ENCODE data around the gene KBTBD3.
"Not testable (repeated sequence)": the region's sequence is repeated elsewhere in the genome, so short reads cannot be mapped to it uniquely, and the experiment has no call there.

KBTBD3 gene

GRCh38 chr11:106061954-106062949 lies 14.9 kb downstream of the KBTBD3 start:
- DNase-seq: no peak

GRCh38 chr11:106061249-106061784 lies 15.8 kb downstream of the KBTBD3 start:
- no peak for DNase-seq

- DNase-seq: no peak
Observed at GRCh38 chr11:106059617-106060016, 17.5 kb downstream of the KBTBD3 start.

- DNase-seq: not testable (repeated sequence)
Observed at GRCh38 chr11:106058377-106058776, 18.8 kb downstream of the KBTBD3 start.

GRCh38 chr11:106051103-106051502 lies 26.0 kb downstream of the KBTBD3 start:
- no peak for DNase-seq

- DNase-seq: no peak
Observed at GRCh38 chr11:106049727-106050476, 27.2 kb downstream of the KBTBD3 start.

- DNase-seq: no peak
Observed at GRCh38 chr11:106047631-106048030, 29.5 kb downstream of the KBTBD3 start.

- DNase-seq: no peak
Observed at GRCh38 chr11:106043540-106043939, 33.6 kb downstream of the KBTBD3 start.

- no peak for DNase-seq
Observed at GRCh38 chr11:106032861-106033260, 44.3 kb downstream of the KBTBD3 start.

- DNase-seq: no peak
Observed at GRCh38 chr11:106031936-106032335, 45.2 kb downstream of the KBTBD3 start.

GRCh38 chr11:106031202-106031810 lies 45.8 kb downstream of the KBTBD3 start:
- no peak for DNase-seq

GRCh38 chr11:106030609-106031008 lies 46.5 kb downstream of the KBTBD3 start:
- DNase-seq: no peak

GRCh38 chr11:106022795-106023275 lies 54.3 kb downstream of the KBTBD3 start:
- DNase-seq: no peak

- peak; percentile 98 for DNase-seq
Observed at GRCh38 chr11:106021967-106022794, 55.0 kb downstream of the KBTBD3 start, which contains the start of gene MSANTD4. MSANTD4 (minus strand) TSS chr11:106022240; CDS start chr11:106010917, 11,323 bp downstream.

GRCh38 chr11:106021181-106021966 lies 55.8 kb downstream of the KBTBD3 start:
- DNase-seq: no peak

GRCh38 chr11:106017093-106017492 lies 60.1 kb downstream of the KBTBD3 start:
- DNase-seq: no peak

- no peak for DNase-seq
Observed at GRCh38 chr11:106015066-106015465, 62.1 kb downstream of the KBTBD3 start.

GRCh38 chr11:106014620-106015019 lies 62.5 kb downstream of the KBTBD3 start:
- DNase-seq: no peak

- no peak for DNase-seq
Observed at GRCh38 chr11:106014035-106014434, 63.1 kb downstream of the KBTBD3 start.

GRCh38 chr11:106012744-106013143 lies 64.4 kb downstream of the KBTBD3 start:
- no peak for DNase-seq

GRCh38 chr11:106011481-106011880 lies 65.7 kb downstream of the KBTBD3 start:
- DNase-seq: no peak
